NCI-H2029 (cell line): Measurements from ENCODE around the gene TMEM168.
"Not testable (repeated sequence)": the region's sequence is repeated elsewhere in the genome, so short reads cannot be mapped to it uniquely, and the experiment has no call there.

ENCODE experiments used
- DNase-seq: peaks from one replicate; lab custom pipeline; 2025; lab: John Stamatoyannopoulos, UW

TMEM168 gene, protein sequence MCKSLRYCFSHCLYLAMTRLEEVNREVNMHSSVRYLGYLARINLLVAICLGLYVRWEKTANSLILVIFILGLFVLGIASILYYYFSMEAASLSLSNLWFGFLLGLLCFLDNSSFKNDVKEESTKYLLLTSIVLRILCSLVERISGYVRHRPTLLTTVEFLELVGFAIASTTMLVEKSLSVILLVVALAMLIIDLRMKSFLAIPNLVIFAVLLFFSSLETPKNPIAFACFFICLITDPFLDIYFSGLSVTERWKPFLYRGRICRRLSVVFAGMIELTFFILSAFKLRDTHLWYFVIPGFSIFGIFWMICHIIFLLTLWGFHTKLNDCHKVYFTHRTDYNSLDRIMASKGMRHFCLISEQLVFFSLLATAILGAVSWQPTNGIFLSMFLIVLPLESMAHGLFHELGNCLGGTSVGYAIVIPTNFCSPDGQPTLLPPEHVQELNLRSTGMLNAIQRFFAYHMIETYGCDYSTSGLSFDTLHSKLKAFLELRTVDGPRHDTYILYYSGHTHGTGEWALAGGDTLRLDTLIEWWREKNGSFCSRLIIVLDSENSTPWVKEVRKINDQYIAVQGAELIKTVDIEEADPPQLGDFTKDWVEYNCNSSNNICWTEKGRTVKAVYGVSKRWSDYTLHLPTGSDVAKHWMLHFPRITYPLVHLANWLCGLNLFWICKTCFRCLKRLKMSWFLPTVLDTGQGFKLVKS

DNA sequence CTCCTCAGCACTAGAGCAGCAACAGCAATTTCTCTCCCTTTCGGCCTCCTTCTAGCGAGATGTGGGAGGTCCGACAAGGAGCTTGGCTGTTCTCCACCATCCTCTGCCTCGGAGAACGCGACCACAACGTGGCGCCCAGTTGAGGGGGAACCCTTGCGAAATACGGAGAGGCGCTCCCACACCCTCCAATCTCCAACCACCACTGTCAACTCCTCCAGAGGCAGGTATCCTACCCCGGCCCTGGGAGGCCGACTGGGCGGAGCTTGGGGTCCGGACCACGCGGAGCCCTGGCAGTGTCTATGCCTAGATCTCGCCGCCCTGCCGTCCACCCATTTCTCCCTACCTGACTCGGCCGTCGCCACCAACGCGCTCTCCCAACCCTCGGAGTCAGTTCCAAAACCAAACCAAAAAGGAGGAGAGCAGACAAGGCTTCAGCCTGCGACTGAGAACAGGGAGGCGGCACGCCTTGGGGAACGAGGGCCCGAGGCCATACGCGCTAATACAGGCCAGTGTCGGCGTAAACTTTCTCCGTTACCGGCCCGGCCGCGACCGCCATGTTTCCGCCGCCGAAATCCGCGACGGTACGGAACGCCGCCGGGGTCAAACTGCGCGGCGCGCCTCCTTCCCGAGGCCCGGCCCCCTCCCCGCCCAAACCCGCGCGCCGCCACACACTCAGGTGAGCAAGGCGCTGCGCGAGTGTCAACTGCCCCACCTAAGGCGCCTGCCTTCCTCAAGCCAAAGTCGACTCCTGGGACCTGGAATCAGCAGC lies at the start of gene TMEM168:
Gene TMEM168, minus strand, starts transcription at position 577 of the 769 bp plus-strand sequence. CDS start 5,568 bp downstream, outside the sequence.
- DNase-seq = peak; percentile 64

DNA sequence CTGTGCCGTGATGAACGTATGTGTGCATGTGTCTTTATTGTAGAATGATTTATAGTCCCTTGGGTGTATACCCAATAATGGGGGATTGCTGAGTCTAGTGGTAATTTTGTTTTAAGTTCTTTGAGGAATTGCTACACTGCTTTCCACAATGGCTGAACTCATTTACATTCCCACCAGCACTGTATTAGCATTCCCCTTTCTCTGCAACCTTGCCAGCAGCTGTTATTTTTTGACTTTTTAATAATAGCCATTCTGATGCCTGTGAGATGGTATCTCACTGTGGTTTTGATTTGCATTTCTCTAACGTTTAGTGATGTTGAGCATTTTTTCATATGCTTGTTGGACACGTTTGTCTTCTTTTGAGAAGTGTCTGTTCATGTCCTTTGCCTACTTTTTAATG lies 45.7 kb upstream of the TMEM168 start:
- DNase-seq = not testable (repeated sequence)

- DNase-seq = no peak
These were observed 42.9 kb upstream of the TMEM168 start for GRCh38 chr7:112833082-112833481.

GRCh38 chr7:112830769-112831168 lies 40.6 kb upstream of the TMEM168 start:
- no peak for DNase-seq

- no peak for DNase-seq
These were observed 38.5 kb upstream of the TMEM168 start for GRCh38 chr7:112828696-112829095.

GRCh38 chr7:112821345-112821744 lies 31.2 kb upstream of the TMEM168 start:
- DNase-seq = no peak

GRCh38 chr7:112819536-112819935 lies 29.3 kb upstream of the TMEM168 start:
- no peak for DNase-seq

- no peak for DNase-seq
These were observed 16.0 kb upstream of the TMEM168 start for GRCh38 chr7:112806156-112806555.

DNA sequence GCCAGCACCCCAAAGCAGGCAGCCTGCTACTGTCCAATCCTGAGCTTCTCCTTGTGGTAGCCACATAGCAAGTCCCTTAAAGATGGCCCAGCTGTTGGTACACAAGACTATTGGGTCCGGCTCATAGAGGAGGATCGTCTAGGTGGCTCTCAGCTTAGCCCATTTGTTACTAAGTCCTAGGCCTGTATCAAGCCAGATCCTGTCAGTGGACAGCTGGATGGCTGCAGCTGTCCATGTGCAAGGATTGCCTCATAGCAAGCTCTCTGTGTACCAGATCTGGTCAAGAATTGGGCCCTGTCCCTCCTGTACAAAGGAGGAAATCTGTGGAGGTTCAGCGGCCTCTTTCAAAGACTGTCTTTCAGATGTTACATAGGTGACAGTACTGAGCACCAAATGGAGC lies 12.2 kb upstream of the TMEM168 start:
- no peak for DNase-seq

- DNase-seq = no peak
These were observed 10.3 kb upstream of the TMEM168 start for GRCh38 chr7:112800486-112800885.

DNA sequence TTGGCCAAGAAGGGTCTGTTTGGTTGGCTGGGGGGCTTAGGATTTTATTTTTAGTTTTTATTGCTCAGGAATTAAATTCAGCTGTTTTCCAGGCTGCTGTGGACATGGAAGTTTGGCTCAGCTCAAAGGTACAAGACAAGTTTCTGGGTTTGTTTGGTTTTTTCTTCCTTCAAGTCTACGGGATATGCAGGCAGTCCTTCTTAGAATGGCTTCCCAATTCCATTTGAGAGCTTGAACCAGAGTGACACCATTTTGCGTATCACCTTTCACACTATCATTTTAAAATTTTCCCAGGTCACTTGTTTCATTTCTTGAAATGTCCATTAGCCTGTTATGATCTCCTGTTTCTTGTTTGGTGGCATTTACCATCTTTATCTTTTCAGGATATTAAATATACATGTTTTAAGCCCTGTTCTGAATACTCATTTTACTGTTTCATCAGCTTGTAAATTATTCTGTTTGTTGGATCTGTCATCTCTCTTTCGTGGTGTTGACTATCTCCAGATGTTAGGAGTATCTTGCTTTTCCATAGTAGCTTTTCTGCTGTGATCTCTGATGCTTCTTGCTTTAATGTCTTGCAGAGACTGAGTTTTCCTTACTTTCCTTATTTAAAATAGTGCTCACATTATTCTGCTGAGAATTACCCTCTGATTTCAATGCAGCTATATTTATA lies 9.4 kb upstream of the TMEM168 start:
- no peak for DNase-seq

GRCh38 chr7:112798274-112799159 lies 8.3 kb upstream of the TMEM168 start:
- no peak for DNase-seq

- not testable (repeated sequence) for DNase-seq
These were observed 6.4 kb upstream of the TMEM168 start for GRCh38 chr7:112796552-112796951.

DNA sequence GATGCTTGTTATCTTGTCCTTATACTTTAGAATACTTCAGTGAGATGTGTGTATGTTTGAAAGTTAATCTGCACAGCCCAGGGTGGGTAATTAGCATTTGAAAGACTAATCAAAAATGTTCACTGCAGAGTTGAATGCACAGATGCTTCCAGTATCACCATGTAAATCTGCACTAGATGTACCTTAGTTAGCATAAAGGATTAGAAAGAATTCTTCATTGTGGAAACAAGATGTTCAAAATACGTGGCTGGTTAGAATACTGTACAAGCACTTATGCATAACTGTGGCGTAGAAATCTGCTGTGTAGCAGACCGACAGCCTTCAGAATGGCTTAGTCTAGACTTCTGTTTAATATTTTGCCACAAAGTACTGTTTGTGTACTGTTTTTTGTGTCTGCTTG lies 2.2 kb upstream of the TMEM168 start:
- DNase-seq = no peak

- DNase-seq = no peak
These were observed 1.4 kb upstream of the TMEM168 start for GRCh38 chr7:112791465-112792168.

- DNase-seq = no peak
These were observed 402 bp upstream of the TMEM168 start for GRCh38 chr7:112790586-112791003.

DNA sequence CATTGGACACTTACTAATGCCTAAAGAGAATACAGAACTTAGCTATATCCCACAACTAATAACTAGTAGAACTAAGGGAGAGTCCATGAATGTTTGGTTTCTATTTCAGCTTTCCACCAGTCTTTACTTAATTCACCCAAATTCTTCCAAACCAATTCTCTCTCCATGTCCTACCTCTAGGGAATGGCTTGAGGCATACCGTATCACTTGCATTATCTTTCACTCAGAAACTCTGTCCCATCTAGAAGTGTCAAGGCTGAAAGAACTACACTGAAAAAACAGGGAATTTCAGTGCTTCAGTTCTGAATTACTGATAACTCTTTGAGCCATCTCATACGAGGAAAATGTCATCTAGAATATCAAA lies 758 bp downstream of the TMEM168 start:
- DNase-seq = no peak

GRCh38 chr7:112788778-112789343 lies 1.3 kb downstream of the TMEM168 start:
- no peak for DNase-seq

DNA sequence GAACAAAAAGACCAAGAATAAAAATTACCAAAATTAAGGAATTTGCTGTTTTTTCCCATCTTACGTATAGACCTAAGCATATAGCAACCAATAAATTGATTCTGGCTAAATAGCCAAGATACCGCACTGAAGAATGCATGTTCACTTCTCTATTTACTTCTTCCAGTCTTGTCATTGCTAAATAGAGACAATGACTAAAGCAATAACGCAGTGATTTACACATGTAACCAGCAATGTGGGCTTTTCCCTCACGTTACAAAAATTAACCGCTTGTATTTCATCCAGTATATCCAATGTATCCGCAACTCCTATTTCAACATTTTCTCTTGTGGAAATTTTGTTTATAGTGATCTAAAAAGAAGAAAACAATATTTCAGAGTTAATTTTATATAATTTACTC lies 5.6 kb downstream of the TMEM168 start:
- DNase-seq = no peak

GRCh38 chr7:112782498-112782897 lies 7.7 kb downstream of the TMEM168 start:
- DNase-seq = no peak
